ENCODE data around the gene CGA. TPM values are rescaled to one million over a fixed set of nuclear protein-coding genes. Genes with fewer than 3 reads are reported as not detected.

The CGA gene
- total RNA-seq, 1 experiment from 2014 or later: not detected

- Histone ChIP-seq H3K27ac (ENCODE audit: low read length) (no peak overlapping the region), H3K4me3 (ENCODE audit: low read length) (no peak overlapping the region), H3K9me2 (replicated peaks; ENCODE audit: insufficient read depth, low read length) (no peaks in the 10 kb centered on the region), H3K27me3 (ENCODE audit: low read length) (no peaks in the 10 kb centered on the region), H3K4me1 (ENCODE audit: low read length) (no peaks in the 10 kb centered on the region), H4K20me1 (ENCODE audit: insufficient read depth, low read depth, low read length) (no peaks in the 10 kb centered on the region), H3K36me3 (ENCODE audit: insufficient read depth, low read length) (no peaks in the 10 kb centered on the region), H3K79me2 (ENCODE audit: low read length) (no peaks in the 10 kb centered on the region), H2AFZ (ENCODE audit: low read length) (no peak overlapping the region), H3K9me3 (ENCODE audit: low read length) (no peaks in the 10 kb centered on the region), H3K4me2 (ENCODE audit: low read depth, low read length, poor library complexity, severe bottlenecking) (no peak overlapping the region), H3K9ac (ENCODE audit: low read length) (no peak overlapping the region)
- no peak for DNase-seq
Measured at GRCh38 chr6:87059943-87060342, 35.0 kb downstream of the CGA start.

- Histone ChIP-seq H3K27ac (ENCODE audit: low read length) (no peak overlapping the region), H3K9ac (ENCODE audit: low read length) (no peak overlapping the region), H3K4me3 (ENCODE audit: low read length) (no peak overlapping the region), H3K9me2 (replicated peaks; ENCODE audit: insufficient read depth, low read length) (no peaks in the 10 kb centered on the region), H3K27me3 (ENCODE audit: low read length) (no peaks in the 10 kb centered on the region), H3K9me3 (ENCODE audit: low read length) (no peaks in the 10 kb centered on the region), H3K79me2 (ENCODE audit: low read length) (no peaks in the 10 kb centered on the region), H3K4me1 (ENCODE audit: low read length) (no peaks in the 10 kb centered on the region), H2AFZ (ENCODE audit: low read length) (no peak overlapping the region), H3K4me2 (ENCODE audit: low read depth, low read length, poor library complexity, severe bottlenecking) (no peak overlapping the region), H4K20me1 (ENCODE audit: insufficient read depth, low read depth, low read length) (no peaks in the 10 kb centered on the region), H3K36me3 (ENCODE audit: insufficient read depth, low read length) (no peaks in the 10 kb centered on the region)
- DNase-seq: no peak
Measured at GRCh38 chr6:87054143-87054833, 40.6 kb downstream of the CGA start.

- Histone ChIP-seq H3K4me1 (ENCODE audit: low read length) (no peaks in the 10 kb centered on the region), H4K20me1 (ENCODE audit: insufficient read depth, low read depth, low read length) (no peaks in the 10 kb centered on the region), H3K27me3 (ENCODE audit: low read length) (no peaks in the 10 kb centered on the region), H3K36me3 (ENCODE audit: insufficient read depth, low read length) (no peaks in the 10 kb centered on the region), H3K79me2 (ENCODE audit: low read length) (no peaks in the 10 kb centered on the region), H3K27ac (ENCODE audit: low read length) (no peak overlapping the region), H3K9ac (ENCODE audit: low read length) (no peak overlapping the region), H3K9me3 (ENCODE audit: low read length) (no peaks in the 10 kb centered on the region), H2AFZ (ENCODE audit: low read length) (no peak overlapping the region), H3K9me2 (replicated peaks; ENCODE audit: insufficient read depth, low read length) (no peaks in the 10 kb centered on the region), H3K4me3 (ENCODE audit: low read length) (no peak overlapping the region), H3K4me2 (ENCODE audit: low read depth, low read length, poor library complexity, severe bottlenecking) (no peak overlapping the region)
- no peak for DNase-seq
Measured at GRCh38 chr6:87053312-87053711, 41.6 kb downstream of the CGA start.

GRCh38 chr6:87049779-87050178, 45.1 kb downstream of the CGA start:
- H3K27ac ChIP-seq (ENCODE audit: low read length): no peak overlapping the region
- H3K4me2 ChIP-seq (ENCODE audit: low read depth, low read length, poor library complexity, severe bottlenecking): no peak overlapping the region
- H2AFZ ChIP-seq (ENCODE audit: low read length): no peak overlapping the region
- no peak overlapping the region for H3K4me3 ChIP-seq (ENCODE audit: low read length)
- H3K9ac ChIP-seq (ENCODE audit: low read length): no peak overlapping the region
- no peaks in the 10 kb centered on the region for H4K20me1 ChIP-seq (ENCODE audit: insufficient read depth, low read depth, low read length)
- DNase-seq: no peak
- no peaks in the 10 kb centered on the region for H3K79me2 ChIP-seq (ENCODE audit: low read length)
- no peaks in the 10 kb centered on the region for H3K9me3 ChIP-seq (ENCODE audit: low read length)
- H3K4me1 ChIP-seq (ENCODE audit: low read length): no peaks in the 10 kb centered on the region
- H3K9me2 ChIP-seq (replicated peaks; ENCODE audit: insufficient read depth, low read length): no peaks in the 10 kb centered on the region
- no peaks in the 10 kb centered on the region for H3K36me3 ChIP-seq (ENCODE audit: insufficient read depth, low read length)
- no peaks in the 10 kb centered on the region for H3K27me3 ChIP-seq (ENCODE audit: low read length)

GRCh38 chr6:87045521-87046075, 49.3 kb downstream of the CGA start:
- Histone ChIP-seq H3K27ac (ENCODE audit: low read length) (no peak overlapping the region), H3K4me3 (ENCODE audit: low read length) (no peak overlapping the region), H4K20me1 (ENCODE audit: insufficient read depth, low read depth, low read length) (no peaks in the 10 kb centered on the region), H3K27me3 (ENCODE audit: low read length) (no peaks in the 10 kb centered on the region), H3K36me3 (ENCODE audit: insufficient read depth, low read length) (no peaks in the 10 kb centered on the region), H3K9ac (ENCODE audit: low read length) (no peak overlapping the region), H3K4me1 (ENCODE audit: low read length) (no peaks in the 10 kb centered on the region), H3K9me3 (ENCODE audit: low read length) (no peaks in the 10 kb centered on the region), H3K4me2 (ENCODE audit: low read depth, low read length, poor library complexity, severe bottlenecking) (no peak overlapping the region), H3K79me2 (ENCODE audit: low read length) (no peaks in the 10 kb centered on the region), H2AFZ (ENCODE audit: low read length) (no peak overlapping the region), H3K9me2 (replicated peaks; ENCODE audit: insufficient read depth, low read length) (no peaks in the 10 kb centered on the region)
- peak; percentile 60 for DNase-seq

GRCh38 chr6:87040729-87041128, 54.2 kb downstream of the CGA start:
- no peak for DNase-seq
- Histone ChIP-seq H3K9me3 (ENCODE audit: low read length) (no peaks in the 10 kb centered on the region), H3K79me2 (ENCODE audit: low read length) (no peaks in the 10 kb centered on the region), H3K9ac (ENCODE audit: low read length) (no peak overlapping the region), H4K20me1 (ENCODE audit: insufficient read depth, low read depth, low read length) (no peaks in the 10 kb centered on the region), H2AFZ (ENCODE audit: low read length) (no peak overlapping the region), H3K4me3 (ENCODE audit: low read length) (no peak overlapping the region), H3K36me3 (ENCODE audit: insufficient read depth, low read length) (no peaks in the 10 kb centered on the region), H3K4me2 (ENCODE audit: low read depth, low read length, poor library complexity, severe bottlenecking) (no peak overlapping the region), H3K4me1 (ENCODE audit: low read length) (no peaks in the 10 kb centered on the region), H3K27me3 (ENCODE audit: low read length) (no peaks in the 10 kb centered on the region), H3K9me2 (replicated peaks; ENCODE audit: insufficient read depth, low read length) (no peaks in the 10 kb centered on the region), H3K27ac (ENCODE audit: low read length) (no peak overlapping the region)

Other genes with a start within 250 kb of the CGA start
- not detected in 2 replicates for gene HTR1E, start 157.6 kb downstream of the CGA start, total RNA-seq (2014; rRNA removed; shearing (Covaris generic); ENCODE audit: low replicate concordance)
- 61.8 and 62.8 TPM in 2 replicates for gene ZNF292, start 60.5 kb upstream of the CGA start, total RNA-seq (2014; rRNA removed; shearing (Covaris generic); ENCODE audit: low replicate concordance)
- gene SMIM8, start 227.5 kb upstream of the CGA start, total RNA-seq (2014; rRNA removed; shearing (Covaris generic); ENCODE audit: low replicate concordance): 14.2 and 15.2 TPM in 2 replicates
- gene GJB7, start 234.2 kb upstream of the CGA start, total RNA-seq (2014; rRNA removed; shearing (Covaris generic); ENCODE audit: low replicate concordance): not detected in 2 replicates
- gene C6orf163, start 249.7 kb upstream of the CGA start, total RNA-seq (2014; rRNA removed; shearing (Covaris generic); ENCODE audit: low replicate concordance): 3.1 and 3.8 TPM in 2 replicates